ENCODE results near the gene ACOX3.

- TF ChIP-seq TAF1 (IDR thresholded peaks at IDR 0.05; ENCODE audit: borderline replicate concordance, low read depth, low read length): no peak
- TF ChIP-seq, protein P1, sequence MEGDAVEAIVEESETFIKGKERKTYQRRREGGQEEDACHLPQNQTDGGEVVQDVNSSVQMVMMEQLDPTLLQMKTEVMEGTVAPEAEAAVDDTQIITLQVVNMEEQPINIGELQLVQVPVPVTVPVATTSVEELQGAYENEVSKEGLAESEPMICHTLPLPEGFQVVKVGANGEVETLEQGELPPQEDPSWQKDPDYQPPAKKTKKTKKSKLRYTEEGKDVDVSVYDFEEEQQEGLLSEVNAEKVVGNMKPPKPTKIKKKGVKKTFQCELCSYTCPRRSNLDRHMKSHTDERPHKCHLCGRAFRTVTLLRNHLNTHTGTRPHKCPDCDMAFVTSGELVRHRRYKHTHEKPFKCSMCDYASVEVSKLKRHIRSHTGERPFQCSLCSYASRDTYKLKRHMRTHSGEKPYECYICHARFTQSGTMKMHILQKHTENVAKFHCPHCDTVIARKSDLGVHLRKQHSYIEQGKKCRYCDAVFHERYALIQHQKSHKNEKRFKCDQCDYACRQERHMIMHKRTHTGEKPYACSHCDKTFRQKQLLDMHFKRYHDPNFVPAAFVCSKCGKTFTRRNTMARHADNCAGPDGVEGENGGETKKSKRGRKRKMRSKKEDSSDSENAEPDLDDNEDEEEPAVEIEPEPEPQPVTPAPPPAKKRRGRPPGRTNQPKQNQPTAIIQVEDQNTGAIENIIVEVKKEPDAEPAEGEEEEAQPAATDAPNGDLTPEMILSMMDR (IDR thresholded peaks at IDR 0.05 in 2 of 3, conservative IDR thresholded peaks at IDR 0.05 in 1 of 3; ENCODE audit: control insufficient read depth in 2 of 3, extremely low read depth in 1 of 3, insufficient read depth in 1 of 3, low read depth in 3 of 3, low read length in 3 of 3): no peak
- no peak for TF ChIP-seq IKZF1 (conservative IDR thresholded peaks at IDR 0.05)
- no peak for TF ChIP-seq ZNF384 (IDR thresholded peaks at IDR 0.05; ENCODE audit: borderline replicate concordance, low read depth, low read length)
- no peak for TF ChIP-seq SREBF2 (IDR thresholded peaks at IDR 0.05; ENCODE audit: low read length)
- TF ChIP-seq GABPA (IDR thresholded peaks at IDR 0.05; ENCODE audit: low read depth): no peak
- no peak for TF ChIP-seq RCOR1 (conservative IDR thresholded peaks at IDR 0.05; ENCODE audit: low read depth, low read length)
- no peak for TF ChIP-seq LARP7 (IDR thresholded peaks at IDR 0.05)
- TF ChIP-seq CBFB (IDR thresholded peaks at IDR 0.05; ENCODE audit: low read depth): no peak
- TF ChIP-seq MAX (IDR thresholded peaks at IDR 0.05; ENCODE audit: low read depth, low read length): no peak
Measured at GRCh38 chr4:8318509-8318908, 122.0 kb downstream of the ACOX3 start.
